GM19438 (cell line): ENCODE measurements around the gene ROBO1.
"Not testable (repeated sequence)": the region's sequence is repeated elsewhere in the genome, so short reads cannot be mapped to it uniquely, and the experiment has no call there.

Experiments used
- ATAC-seq: cut with Tn5 transposase; IDR thresholded peaks from one replicate; pipeline ENCODE4 v1.9.1; 2021; ENCODE audit warnings: low read depth; ENCODE audit not compliant: unreplicated experiment

The ROBO1 gene

GRCh38 chr3:79767905-79768267 lies at the start of gene ROBO1:
ROBO1 (minus strand) TSS chr3:79767998.
- ATAC-seq: no peak

GRCh38 chr3:79817224-79817623 lies 49.4 kb upstream of the ROBO1 start:
- no peak for ATAC-seq

GRCh38 chr3:79815478-79815877 lies 47.7 kb upstream of the ROBO1 start:
- no peak for ATAC-seq

DNA sequence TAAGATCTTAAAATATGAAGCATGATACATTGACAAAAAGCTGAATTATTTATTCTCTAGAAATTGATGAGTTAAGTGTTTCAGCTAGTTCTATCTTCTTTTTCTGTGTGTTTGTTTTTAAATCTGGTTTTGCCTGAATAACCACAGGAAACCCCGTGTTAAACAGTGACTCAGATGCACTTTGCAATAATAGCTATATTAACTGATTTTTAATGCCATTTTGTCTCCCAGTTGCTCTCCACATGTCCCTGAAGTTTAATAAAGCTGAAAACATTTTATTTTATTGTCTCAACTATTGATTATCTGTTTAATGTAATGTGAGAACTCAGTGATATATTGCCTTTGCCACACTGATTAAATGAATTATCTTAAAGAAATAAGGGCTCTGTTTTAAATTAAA lies 42.8 kb upstream of the ROBO1 start:
- no peak for ATAC-seq

- no peak for ATAC-seq
These were observed 42.3 kb upstream of the ROBO1 start for GRCh38 chr3:79810092-79810491.

DNA sequence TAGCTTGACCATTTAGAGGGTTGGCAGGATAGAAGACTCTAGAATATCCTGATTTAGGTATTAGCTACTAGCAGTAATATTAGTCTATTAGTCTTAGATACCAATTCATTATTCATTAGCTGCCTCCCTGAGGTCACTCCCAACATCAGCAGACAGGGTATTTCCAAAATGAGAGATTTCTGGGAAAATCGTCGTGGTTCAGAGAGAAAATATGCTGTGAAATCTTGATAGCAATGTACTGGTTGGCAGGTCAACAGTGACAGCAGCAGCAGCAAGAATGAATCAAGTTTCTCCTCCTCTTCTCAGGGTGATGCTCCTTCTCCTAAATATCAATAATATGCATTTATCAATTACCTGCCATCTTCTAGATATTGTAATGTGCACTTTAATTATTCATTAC lies 41.3 kb upstream of the ROBO1 start:
- ATAC-seq: no peak

- ATAC-seq: no peak
These were observed 40.7 kb upstream of the ROBO1 start for GRCh38 chr3:79808515-79808914.

- not testable (repeated sequence) for ATAC-seq
These were observed 22.4 kb upstream of the ROBO1 start for GRCh38 chr3:79790177-79790576.

- ATAC-seq: no peak
These were observed 5.5 kb upstream of the ROBO1 start for GRCh38 chr3:79773291-79773690.

DNA sequence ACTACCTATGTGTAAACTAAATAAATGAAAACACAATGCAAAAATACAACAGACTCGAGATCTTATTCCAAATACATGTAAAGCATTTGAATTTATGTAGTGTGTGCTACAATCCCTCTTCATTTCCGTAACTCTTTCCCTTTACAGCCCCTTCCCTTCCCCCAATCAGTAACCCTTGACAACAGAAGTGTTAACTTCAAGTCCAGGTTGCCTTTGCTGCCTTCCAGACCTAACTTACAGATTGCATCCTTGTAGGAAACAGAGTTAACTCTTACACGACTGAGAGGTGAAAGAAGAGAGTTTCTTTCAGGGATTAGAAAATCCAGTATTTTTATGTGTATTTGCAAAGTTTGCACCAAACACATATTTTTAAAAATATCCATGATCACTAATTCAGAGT lies 1.4 kb upstream of the ROBO1 start:
- no peak for ATAC-seq

DNA sequence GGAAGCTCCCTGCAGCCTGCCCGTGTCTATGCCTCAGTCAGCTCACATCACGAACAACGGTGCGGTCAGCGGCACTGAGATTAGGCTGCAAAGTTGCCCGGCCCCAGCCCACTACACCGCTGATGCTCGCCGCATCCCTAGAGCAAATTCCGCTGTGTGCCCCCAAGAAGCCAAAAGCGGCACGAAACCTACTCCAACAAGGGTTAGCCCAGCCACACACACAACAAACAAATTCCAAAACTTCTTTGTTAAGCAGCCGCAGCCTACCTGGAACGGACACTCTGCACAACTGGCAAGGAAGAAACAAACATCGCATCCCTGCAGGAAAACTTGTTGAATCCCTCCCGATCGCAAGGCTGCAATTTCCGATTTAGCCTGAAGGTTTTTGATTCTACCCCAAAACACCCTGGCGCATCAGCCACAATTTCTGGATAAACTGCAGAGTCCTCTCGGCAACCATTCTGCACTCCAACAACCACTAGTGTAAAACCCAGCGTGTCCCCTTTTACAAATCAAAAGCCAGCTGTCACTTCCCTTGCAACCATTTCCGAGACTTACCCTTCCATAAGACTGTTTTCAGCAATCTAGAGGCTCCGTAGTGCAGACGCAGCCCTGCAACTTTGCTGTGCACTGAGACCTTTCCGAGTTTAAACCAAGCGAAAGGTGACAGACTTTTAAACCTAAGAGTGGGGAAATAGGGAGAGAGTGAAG lies 449 bp downstream of the ROBO1 start:
- no peak for ATAC-seq

GRCh38 chr3:79766496-79767193 lies 1.2 kb downstream of the ROBO1 start:
- no peak for ATAC-seq

DNA sequence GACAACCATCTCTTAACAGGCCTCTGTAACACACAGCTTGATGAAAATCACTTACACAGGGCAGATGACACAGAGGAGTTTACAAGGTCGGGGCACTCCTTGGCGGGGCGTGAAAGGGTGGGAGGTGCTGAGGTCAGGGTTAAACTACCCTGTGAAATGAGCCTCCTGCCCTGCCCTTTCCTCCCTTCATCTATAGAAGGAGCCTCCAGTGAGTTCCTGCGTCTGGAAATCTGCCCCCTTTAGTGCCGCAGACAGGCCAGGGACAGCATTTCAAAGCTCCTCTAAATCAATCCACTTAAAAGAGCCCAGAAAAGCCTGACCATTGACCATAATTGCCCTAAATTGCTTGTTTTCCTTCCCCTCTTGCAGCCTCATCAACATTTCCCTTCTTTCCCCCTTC lies 1.9 kb downstream of the ROBO1 start:
- no peak for ATAC-seq

DNA sequence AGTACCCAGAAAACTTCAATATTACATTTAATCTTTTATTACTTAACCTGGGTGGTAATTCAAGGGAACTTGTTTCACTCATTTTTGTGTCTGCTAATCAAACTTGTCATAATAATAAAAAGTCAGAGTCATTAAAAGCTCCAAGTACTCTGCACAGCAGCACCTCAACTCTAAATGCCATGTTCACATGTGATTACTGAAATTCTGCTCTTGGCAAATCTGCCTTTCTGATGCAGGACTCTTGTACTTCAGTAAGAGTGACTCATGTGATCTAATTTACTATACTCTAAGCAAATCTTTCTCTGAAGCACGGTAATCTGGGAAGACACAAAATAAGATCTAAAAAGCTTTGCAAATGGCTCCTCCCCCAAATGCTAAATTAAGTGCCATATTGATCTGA lies 6.4 kb downstream of the ROBO1 start:
- ATAC-seq: no peak

GRCh38 chr3:79751703-79752102 lies 16.1 kb downstream of the ROBO1 start:
- no peak for ATAC-seq

DNA sequence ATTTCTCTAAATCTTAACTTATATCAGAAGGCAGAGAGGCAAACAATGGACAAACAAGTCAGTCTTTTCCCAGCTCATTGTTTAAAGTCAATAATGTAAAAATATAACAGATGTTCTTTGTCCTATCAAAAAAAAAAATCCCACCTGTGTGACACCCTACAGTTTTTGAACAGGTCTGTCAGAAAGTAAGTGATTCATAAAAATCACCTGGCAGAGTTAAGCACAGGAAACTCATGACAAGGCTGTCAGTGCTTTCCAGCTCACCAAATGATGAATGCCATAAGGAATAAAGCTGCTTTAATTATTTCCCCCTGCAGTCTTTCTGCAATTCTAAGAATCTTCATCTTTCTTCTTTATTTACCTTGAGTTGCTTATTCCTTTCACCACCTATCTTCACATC lies 30.3 kb downstream of the ROBO1 start:
- no peak for ATAC-seq

DNA sequence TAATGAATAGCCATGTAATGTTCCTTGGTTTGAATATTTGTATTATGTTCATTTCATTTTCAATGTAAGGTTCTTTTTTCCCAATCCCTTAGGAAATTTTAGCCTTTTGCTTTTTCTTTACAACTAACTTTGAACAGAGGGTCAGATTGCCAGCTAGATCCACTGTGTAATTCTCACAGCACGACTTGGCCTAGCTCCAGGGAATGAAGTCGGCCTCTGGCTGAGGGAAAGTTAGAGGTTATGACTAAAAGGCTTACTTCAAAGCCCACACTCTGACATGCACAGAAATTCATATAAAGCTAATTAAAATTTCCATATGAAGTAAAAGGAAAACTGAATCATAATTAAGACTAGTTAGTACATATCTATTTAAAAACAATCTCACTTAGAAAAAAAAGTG lies 38.7 kb downstream of the ROBO1 start:
- no peak for ATAC-seq

DNA sequence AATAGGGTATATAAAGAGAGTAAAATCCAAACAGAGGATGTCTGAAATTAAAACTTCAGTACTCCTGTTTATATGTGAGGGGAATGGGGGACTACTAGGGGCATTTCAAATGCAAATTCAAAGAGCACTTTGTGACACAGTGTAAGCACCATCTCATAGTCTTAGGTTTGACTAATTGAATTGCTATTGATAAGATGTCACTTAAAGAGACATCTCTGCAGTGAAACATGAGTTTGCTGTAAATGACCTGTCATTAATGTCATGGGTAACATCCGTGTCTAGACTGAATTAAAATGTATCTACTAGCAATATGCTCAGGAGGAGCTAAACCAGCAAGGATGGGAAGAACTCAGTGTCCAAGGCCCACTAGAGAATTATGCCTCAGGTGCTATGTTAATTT lies 41.0 kb downstream of the ROBO1 start:
- ATAC-seq: no peak

GRCh38 chr3:79724206-79724605 lies 43.6 kb downstream of the ROBO1 start:
- ATAC-seq: no peak

DNA sequence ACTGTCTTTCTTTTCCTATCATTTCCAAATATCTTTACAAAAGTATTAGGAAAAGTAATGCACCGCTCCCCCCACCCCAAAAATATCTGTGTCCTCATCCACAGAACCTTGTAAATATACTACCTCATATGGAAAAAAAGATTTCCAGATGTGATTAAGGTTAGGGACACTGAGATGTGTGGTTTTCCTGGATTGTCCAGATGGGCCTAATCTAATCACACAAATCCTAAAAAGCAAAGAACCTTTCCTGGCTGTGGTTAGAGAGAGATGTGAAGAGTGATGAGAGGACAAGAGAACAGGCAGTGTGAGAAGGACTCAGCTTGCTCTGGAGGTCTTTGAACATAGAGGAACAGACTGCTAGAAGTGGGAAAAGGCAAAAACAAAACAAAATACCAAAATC lies 77.7 kb downstream of the ROBO1 start:
- ATAC-seq: no peak

- no peak for ATAC-seq
These were observed 82.7 kb downstream of the ROBO1 start for GRCh38 chr3:79685108-79685507.

- ATAC-seq: no peak
These were observed 83.8 kb downstream of the ROBO1 start for GRCh38 chr3:79684041-79684440.
